B cell (primary cell): ENCODE results near the gene RNGTT.

Experiments
- CTCF ChIP-seq: fragments of 200-600 bp; IDR thresholded peaks from one replicate; pipeline ENCODE4 v1.8.0; 2022; ENCODE audit warnings: antibody characterized with exemption, mild to moderate bottlenecking
- EZH2 ChIP-seq: IDR thresholded peaks from 2 replicates; pipeline ENCODE4 v1.6.1; 2012; ENCODE audit warnings: borderline replicate concordance, low read depth, mild to moderate bottlenecking, moderate library complexity, low read length; ENCODE audit not compliant: insufficient read depth, poor library complexity, severe bottlenecking

DNA sequence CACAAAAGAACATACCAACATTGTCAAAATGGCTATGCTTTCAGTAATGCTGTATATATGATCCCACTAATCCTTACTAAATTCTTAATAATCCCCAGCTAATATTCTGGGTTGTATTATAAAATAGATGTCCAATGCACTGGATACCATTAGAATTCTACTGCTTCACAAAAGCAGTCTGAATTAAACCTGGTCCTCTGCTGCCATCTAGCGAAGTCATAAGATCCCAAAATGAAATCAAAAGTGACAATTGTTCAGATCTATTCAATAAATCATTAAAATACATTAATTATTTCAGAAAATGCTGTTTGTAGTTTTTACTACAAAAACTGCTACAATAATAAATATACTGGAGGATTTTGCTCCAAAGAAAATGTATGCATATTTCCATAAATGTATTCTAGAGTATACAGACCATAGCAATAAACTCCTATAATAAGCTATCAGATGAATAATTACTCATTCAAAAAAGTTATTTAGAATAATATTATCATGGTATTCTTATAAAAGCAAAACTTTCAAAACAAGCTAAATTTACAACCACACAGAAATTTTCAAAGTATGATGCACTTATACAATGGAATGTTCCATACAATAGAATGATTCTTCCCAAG lies 92.6 kb downstream of the RNGTT start:
- TF ChIP-seq CTCF (peak; percentile 94), EZH2 (no peak)
